ENCODE results near the gene TMEM131L.

DNA sequence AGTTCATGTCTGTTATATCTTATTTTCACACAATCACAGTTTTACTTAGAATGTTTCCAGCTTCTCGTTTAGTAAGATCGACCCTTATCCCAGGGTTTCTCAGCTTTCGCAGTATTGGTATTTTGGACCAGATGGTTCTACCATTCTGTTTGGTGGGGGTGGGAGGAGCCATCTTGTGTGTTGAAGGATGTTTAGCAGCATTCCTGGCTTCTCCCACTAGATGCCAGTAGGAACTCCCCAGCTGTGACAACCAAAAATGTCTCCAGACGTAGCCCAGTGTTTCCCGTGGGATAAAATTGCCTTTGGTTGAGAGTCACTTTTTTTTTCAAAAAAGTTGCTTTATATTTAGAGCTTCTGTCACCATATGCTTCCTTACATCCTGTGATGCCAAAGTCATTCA, 127.0 kb downstream of the TMEM131L start:
- TF ChIP-seq, protein P1, sequence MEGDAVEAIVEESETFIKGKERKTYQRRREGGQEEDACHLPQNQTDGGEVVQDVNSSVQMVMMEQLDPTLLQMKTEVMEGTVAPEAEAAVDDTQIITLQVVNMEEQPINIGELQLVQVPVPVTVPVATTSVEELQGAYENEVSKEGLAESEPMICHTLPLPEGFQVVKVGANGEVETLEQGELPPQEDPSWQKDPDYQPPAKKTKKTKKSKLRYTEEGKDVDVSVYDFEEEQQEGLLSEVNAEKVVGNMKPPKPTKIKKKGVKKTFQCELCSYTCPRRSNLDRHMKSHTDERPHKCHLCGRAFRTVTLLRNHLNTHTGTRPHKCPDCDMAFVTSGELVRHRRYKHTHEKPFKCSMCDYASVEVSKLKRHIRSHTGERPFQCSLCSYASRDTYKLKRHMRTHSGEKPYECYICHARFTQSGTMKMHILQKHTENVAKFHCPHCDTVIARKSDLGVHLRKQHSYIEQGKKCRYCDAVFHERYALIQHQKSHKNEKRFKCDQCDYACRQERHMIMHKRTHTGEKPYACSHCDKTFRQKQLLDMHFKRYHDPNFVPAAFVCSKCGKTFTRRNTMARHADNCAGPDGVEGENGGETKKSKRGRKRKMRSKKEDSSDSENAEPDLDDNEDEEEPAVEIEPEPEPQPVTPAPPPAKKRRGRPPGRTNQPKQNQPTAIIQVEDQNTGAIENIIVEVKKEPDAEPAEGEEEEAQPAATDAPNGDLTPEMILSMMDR (conservative IDR thresholded peaks at IDR 0.05; ENCODE audit: low read length) = no peak
- no peak for TF ChIP-seq EZH2phosphoT487 (IDR thresholded peaks at IDR 0.05; ENCODE audit: borderline replicate concordance)
